PC-9 (cell line): ENCODE results near the gene ZBTB24. TPM values are rescaled to one million over a fixed set of nuclear protein-coding genes. Genes with fewer than 3 reads are reported as not detected.

ENCODE experiments used
- BruUV-seq: library from RNA; stranded (reverse); fragments of 400-500 nt; replicated peaks from 2 replicates; lab custom pipeline; 2021; lab: Mats Ljungman, UMichigan
- CTCF ChIA-PET: fragments of 300-600 bp; sonication (Branson Sonifier 250); formaldehyde crosslinking; loops from one replicate; lab custom pipeline; 2022; ENCODE audit warnings: antibody characterized with exemption; lab: Charles Lee
- POLR2A ChIA-PET: fragments of 300-600 bp; sonication (Branson Sonifier 250); formaldehyde crosslinking; loops from one replicate; lab custom pipeline; 2022; ENCODE audit warnings: antibody characterized with exemption; ENCODE audit not compliant: unreplicated experiment; lab: Charles Lee
- DNase-seq, 2 experiments: peaks; one replicate each; pipeline versions ENCODE4 v3.0.0 to v3.0.0-alpha.2; 2015 to 2022; ENCODE audit warnings: mixed read lengths in 1 of 2
- H2AFZ ChIP-seq: fragments of 200-600 bp; sonication (generic); 2 replicates; pipeline ENCODE4 v1.8.1; 2017; ENCODE audit warnings: antibody characterized with exemption
- H3F3A ChIP-seq: fragments of 200-600 bp; sonication (generic); 2 replicates; pipeline ENCODE4 v1.8.1; 2017; ENCODE audit warnings: antibody characterized with exemption, mild to moderate bottlenecking, low read depth; ENCODE audit not compliant: insufficient read depth
- H3K27ac ChIP-seq: fragments of 200-600 bp; sonication (generic); 2 replicates; pipeline ENCODE4 v1.6.1; 2016; ENCODE audit warnings: mixed run types
- H3K27me3 ChIP-seq: fragments of 200-600 bp; sonication (generic); 2 replicates; pipeline ENCODE4 v1.6.1; 2016; ENCODE audit warnings: low read depth, mixed run types; ENCODE audit not compliant: insufficient read depth
- H3K36me3 ChIP-seq: fragments of 200-600 bp; sonication (generic); 2 replicates; pipeline ENCODE4 v1.6.1; 2016; ENCODE audit warnings: low read depth, mixed run types
- H3K4me1 ChIP-seq: fragments of 200-600 bp; sonication (generic); replicated peaks from 2 replicates; pipeline ENCODE4 v1.6.1; 2016; ENCODE audit warnings: mixed run types; ENCODE audit not compliant: insufficient read depth
- H3K4me2 ChIP-seq: fragments of 200-600 bp; sonication (generic); 2 replicates; pipeline ENCODE4 v1.6.1; 2017; ENCODE audit warnings: mixed run types
- H3K4me3 ChIP-seq: fragments of 200-600 bp; sonication (generic); 2 replicates; pipeline ENCODE4 v1.6.1; 2016; ENCODE audit warnings: mixed run types
- H3K79me2 ChIP-seq: fragments of 200-600 bp; sonication (generic); 2 replicates; pipeline ENCODE4 v1.6.1; 2017; ENCODE audit warnings: low read depth, mixed run types
- H3K9me2 ChIP-seq: fragments of 200-600 bp; sonication (generic); 2 replicates; pipeline ENCODE4 v1.8.1; 2017; ENCODE audit warnings: mild to moderate bottlenecking; ENCODE audit not compliant: insufficient read depth
- H3K9me3 ChIP-seq: fragments of 200-600 bp; sonication (generic); 2 replicates; pipeline ENCODE4 v1.8.1; 2016; ENCODE audit warnings: low read depth; ENCODE audit not compliant: insufficient read depth
- H4K20me1 ChIP-seq: fragments of 200-600 bp; sonication (generic); 2 replicates; pipeline ENCODE4 v1.8.1; 2017; ENCODE audit not compliant: insufficient read depth
- CTCF ChIP-seq: fragments of 200-600 bp; sonication (generic); conservative IDR thresholded peaks from 2 replicates; pipeline ENCODE4 v1.6.1; 2017; ENCODE audit warnings: mixed run types, antibody characterized with exemption, mild to moderate bottlenecking, moderate library complexity
- EZH2 ChIP-seq: fragments of 200-600 bp; sonication (generic); IDR thresholded peaks from 2 replicates; pipeline ENCODE4 v1.8.0; 2017; ENCODE audit warnings: antibody characterized with exemption, low read depth
- intact Hi-C: fragments of 100-400 bp; cut with micrococcal nuclease; formaldehyde crosslinking; loops from one replicate; pipeline ENCODE4 v1.10.0; 2022; ENCODE audit not compliant: unreplicated experiment
- total RNA-seq: library from RNA; stranded (reverse); gene quantifications from 2 replicates; pipeline ENCODE4 v1.2.3, GENCODE V29; 2021

ZBTB24 gene
- total RNA-seq, 1 experiment from 2014 or later = 7.2 TPM

GRCh38 chr6:109526905-109527628, 44.0 kb upstream of the ZBTB24 start:
- intact Hi-C loops = loop anchor here (1.0 to 2.0 kb wide), 5 partner anchors 178 to 864 kb away; no protein-coding TSS in a partner anchor
- H3K4me1 ChIP-seq = no peaks in the 10 kb centered on the region
- H4K20me1 ChIP-seq = no peaks in the 10 kb centered on the region
- no peaks in the 10 kb centered on the region for H3K27me3 ChIP-seq
- H3F3A ChIP-seq = no peaks in the 10 kb centered on the region
- peak; percentile 33 to 55 for DNase-seq
- ChIA-PET CTCF (no interaction called here), POLR2A (no interaction called here)
- H3K4me3 ChIP-seq = no peak overlapping the region
- no TSS peak for BruUV-seq
- TF ChIP-seq CTCF = peak; percentile 80
- TF ChIP-seq EZH2 = no peak
- no peaks in the 10 kb centered on the region for H3K79me2 ChIP-seq
- H3K9me3 ChIP-seq = peaks cover 8% of the 10 kb centered on the region; the same call in 1 of the 2 replicates
- no peak overlapping the region for H2AFZ ChIP-seq
- H3K4me2 ChIP-seq = no peak overlapping the region
- H3K27ac ChIP-seq = no peak overlapping the region
- no peaks in the 10 kb centered on the region for H3K9me2 ChIP-seq
- no peaks in the 10 kb centered on the region for H3K36me3 ChIP-seq

- intact Hi-C loops = no loop called here
- Histone ChIP-seq H3K36me3 (no peaks in the 10 kb centered on the region), H3K4me1 (no peaks in the 10 kb centered on the region), H4K20me1 (no peaks in the 10 kb centered on the region), H3F3A (no peaks in the 10 kb centered on the region), H3K27me3 (no peaks in the 10 kb centered on the region), H3K4me3 (no peak overlapping the region), H3K9me3 (peaks cover 8% of the 10 kb centered on the region; the same call in 1 of the 2 replicates), H3K79me2 (no peaks in the 10 kb centered on the region), H2AFZ (no peak overlapping the region), H3K27ac (no peak overlapping the region), H3K4me2 (no peak overlapping the region), H3K9me2 (no peaks in the 10 kb centered on the region)
- ChIA-PET CTCF (no interaction called here), POLR2A (no interaction called here)
- no peak for TF ChIP-seq CTCF
- no peak for TF ChIP-seq EZH2
- no peak for DNase-seq
- BruUV-seq = no TSS peak
Observed at GRCh38 chr6:109524129-109524528, 41.1 kb upstream of the ZBTB24 start.

GRCh38 chr6:109523478-109523877, 40.5 kb upstream of the ZBTB24 start:
- no TSS peak for BruUV-seq
- no peak for DNase-seq
- Histone ChIP-seq H4K20me1 (no peaks in the 10 kb centered on the region), H3K4me2 (no peak overlapping the region), H3K27me3 (no peaks in the 10 kb centered on the region), H2AFZ (no peak overlapping the region), H3K9me3 (peaks cover 8% of the 10 kb centered on the region; the same call in 1 of the 2 replicates), H3F3A (no peaks in the 10 kb centered on the region), H3K27ac (no peak overlapping the region), H3K36me3 (no peaks in the 10 kb centered on the region), H3K9me2 (no peaks in the 10 kb centered on the region; the same call in 1 of the 2 replicates), H3K79me2 (no peaks in the 10 kb centered on the region), H3K4me3 (no peak overlapping the region), H3K4me1 (no peaks in the 10 kb centered on the region)
- CTCF ChIA-PET = no interaction called here
- TF ChIP-seq CTCF (no peak), EZH2 (no peak)
- POLR2A ChIA-PET = no interaction called here
- intact Hi-C loops = no loop called here
